ENCODE measurements around the gene ZNF283. TPM values are rescaled to one million over a fixed set of nuclear protein-coding genes. Genes with fewer than 3 reads are reported as not detected.
"Not testable (repeated sequence)": the region's sequence is repeated elsewhere in the genome, so short reads cannot be mapped to it uniquely, and the experiment has no call there.

The ZNF283 gene
- total RNA-seq, 1 donor from 2014 or later: 7.8 TPM

DNA sequence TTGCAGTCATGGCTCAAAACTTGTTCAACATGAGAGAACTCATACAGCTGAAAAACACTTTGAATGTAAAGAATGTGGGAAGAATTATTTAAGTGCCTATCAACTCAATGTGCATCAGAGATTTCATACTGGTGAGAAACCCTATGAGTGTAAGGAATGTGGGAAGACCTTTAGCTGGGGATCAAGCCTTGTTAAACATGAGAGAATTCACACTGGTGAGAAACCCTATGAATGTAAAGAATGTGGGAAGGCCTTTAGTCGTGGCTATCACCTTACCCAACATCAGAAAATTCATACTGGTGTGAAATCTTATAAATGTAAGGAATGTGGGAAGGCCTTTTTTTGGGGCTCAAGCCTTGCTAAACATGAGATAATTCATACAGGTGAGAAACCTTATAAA is 20.1 kb downstream of the ZNF283 start:
- intact Hi-C loops (cut with micrococcal nuclease): no loop called here

DNA sequence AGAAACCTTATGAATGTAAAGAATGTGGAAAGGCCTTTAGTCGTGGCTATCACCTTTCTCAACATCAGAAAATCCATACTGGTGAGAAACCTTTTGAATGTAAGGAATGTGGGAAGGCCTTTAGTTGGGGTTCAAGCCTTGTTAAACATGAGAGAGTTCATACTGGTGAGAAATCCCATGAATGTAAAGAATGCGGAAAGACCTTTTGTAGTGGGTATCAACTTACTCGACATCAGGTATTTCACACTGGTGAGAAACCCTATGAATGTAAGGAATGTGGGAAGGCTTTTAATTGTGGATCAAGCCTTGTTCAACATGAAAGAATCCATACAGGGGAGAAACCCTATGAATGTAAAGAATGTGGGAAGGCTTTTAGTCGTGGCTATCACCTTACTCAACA is 20.8 kb downstream of the ZNF283 start:
- intact Hi-C loops (cut with micrococcal nuclease): no loop called here

DNA sequence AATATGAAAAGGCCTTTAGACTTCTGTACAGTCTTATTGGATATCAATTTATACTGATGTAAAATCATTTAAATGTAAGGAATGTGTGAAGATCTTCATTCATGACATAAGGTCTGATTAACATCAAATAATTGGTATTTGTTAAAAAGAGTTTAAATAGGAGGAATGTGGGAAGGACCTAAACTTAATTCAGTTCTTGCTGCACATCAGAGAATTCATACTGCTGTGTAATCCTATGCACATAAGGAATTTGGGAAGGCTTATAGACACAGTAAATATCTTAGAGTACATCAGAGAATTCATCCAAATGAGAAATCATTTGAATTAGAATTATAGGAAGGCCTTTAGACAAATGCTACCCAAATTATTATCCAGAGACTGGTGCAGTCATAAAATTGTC is 21.7 kb downstream of the ZNF283 start:
- intact Hi-C loops (cut with micrococcal nuclease): no loop called here

DNA sequence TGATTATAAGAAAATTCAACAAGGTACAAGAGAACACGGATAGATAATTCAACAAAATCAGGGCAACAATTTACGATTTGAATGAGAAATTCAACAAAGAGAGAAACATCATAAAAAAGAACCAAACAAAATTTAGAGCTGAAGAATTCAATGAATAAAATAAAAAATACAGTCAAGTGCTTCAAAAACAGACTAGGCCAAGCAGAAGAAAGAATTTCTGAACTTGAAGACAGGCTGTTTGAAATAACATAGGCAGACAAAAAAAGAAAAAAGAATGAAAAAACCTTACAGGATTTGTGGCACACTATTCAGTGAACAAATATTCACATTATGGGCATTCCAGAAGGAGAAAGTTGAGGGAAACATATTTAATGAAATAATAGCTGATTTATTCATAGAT is 31.1 kb downstream of the ZNF283 start:
- intact Hi-C loops (cut with micrococcal nuclease): no loop called here

DNA sequence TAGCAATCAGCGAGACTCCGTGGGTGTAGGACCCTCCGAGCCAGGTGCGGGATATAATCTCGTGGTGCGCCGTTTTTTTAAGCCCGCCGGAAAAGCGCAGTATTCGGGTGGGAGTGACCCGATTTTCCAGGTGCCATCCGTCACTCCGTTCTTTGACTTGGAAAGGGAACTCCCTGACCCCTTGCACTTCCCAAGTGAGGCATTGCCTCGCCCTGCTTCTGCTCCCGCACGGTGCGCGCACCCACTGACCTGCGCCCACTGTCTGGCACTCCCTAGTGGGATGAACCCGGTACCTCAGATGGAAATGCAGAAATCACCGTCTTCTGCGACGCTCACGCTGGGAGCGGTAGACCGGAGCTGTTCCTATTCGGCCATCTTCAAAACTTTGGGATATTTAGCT is 39.8 kb downstream of the ZNF283 start:
- intact Hi-C loops (cut with micrococcal nuclease): not testable (repeated sequence)

DNA sequence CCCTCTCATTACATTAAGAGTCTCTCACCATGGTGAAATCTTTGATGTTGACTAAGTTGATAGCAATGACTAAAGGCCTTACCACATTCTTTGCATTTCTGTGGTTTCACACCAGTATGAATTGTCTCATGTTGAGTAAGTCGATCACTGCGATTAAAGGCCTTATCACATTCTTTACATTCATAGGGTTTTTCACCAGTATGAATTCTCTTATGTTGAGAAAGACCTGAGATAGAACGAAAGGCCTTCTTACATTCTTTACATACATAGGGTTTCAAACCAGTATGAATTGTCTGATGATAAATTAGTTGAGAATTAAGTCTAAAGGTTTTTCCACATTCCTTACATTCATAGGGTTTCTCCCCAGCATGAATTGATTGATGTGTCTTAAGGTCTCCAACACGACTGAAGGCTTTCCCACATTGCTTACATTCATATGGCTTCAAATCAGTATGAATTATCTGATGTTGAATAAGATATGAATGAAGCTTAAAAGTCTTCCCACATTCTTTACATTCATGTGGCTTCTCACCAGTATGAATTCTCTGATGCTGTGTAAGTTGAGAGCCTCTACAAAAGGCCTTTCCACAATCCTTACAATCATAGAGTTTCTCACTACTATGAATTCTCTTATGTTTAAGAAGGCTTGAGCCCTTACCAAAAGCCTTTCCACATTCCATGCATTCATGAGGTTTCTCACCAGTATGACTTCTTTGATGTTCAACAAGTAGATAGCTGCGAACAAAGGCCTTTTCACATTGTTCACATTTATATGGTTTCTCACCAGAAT is 45.6 kb downstream of the ZNF283 start:
- intact Hi-C loops (cut with micrococcal nuclease): no loop called here

DNA sequence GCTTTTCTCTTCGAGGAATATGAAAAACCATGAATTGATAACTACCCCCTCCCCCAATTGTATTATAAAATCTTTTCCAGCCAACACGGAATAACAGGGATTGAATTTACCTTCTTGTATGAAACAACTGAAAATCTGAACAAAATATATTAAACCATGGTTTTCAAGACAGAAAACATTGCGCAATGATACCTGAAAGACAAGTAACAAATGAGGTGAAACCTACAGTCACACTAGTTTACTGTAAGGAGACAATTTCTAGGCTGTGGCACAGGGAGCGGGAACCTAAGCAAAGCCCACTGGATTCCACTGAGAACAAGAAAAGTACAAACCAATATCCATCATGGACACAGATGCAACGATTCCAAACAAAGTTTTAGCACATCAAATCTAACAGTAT is 53.4 kb downstream of the ZNF283 start:
- intact Hi-C loops (cut with micrococcal nuclease): no loop called here

DNA sequence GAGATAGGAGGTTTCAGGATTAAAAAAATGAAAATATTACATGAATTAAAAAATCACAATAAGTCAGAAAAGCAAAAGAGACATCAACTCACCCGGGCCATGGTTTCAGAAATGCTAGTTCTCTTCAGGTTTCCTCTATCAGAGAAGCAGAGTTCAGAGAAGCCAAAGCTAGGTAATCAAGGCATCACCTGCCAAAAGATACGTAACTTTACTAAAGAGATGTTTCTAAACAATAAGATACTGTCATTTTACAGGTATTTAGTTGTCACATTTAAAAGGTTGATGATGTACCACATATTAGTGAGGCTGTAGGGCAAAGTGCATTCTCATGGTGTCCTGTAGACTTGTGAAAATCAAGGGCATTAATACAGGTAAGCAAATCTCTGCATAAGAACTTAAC is 56.7 kb downstream of the ZNF283 start, which contains the start of gene ZNF404:
ZNF404 (minus strand) TSS at position 101 of the 400 bp plus-strand sequence.
- intact Hi-C loops (cut with micrococcal nuclease): no loop called here

DNA sequence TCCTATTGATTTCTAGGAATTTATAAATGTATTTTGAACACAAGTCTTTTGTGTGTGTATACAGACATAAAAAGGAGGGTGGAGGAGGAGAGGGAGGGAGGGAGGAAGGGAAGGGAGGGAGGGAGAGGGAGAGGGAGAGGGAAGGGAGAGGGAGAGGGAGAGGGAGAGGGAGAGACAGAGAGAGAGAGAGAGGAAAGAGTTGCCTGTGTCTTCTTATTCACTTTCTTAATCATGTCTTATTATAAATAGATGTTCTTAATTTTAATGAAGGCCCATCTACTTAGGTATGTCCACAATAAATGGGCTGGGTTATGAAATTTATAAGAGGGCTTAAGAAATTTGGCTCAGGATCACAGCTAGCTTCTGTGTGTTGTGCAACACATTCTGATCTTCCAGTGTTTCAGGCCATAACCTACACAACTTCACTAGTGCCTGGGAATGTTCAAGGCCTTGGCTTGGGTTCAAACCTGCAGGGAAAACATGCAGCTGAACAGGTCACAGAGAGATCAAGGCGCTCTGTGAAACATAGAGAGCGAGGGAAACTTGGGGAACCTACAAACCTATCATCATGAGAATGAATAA is 68.7 kb downstream of the ZNF283 start:
- intact Hi-C loops (cut with micrococcal nuclease): no loop called here

Other genes with a start within 250 kb of the ZNF283 start
- 13.8 and 14.9 TPM in 2 replicates for gene IRGQ, start 231.2 kb upstream of the ZNF283 start, total RNA-seq
- gene ZNF576, start 230.7 kb upstream of the ZNF283 start, total RNA-seq: 15.6 and 17.5 TPM in 2 replicates
- gene SRRM5, start 215.2 kb upstream of the ZNF283 start, total RNA-seq: 0.59 and 0.82 TPM in 2 replicates
- gene ZNF428, start 207.7 kb upstream of the ZNF283 start, total RNA-seq: 29.0 TPM in 2 replicates
- 0.16 TPM in 2 replicates for gene CADM4, start 187.5 kb upstream of the ZNF283 start, total RNA-seq
- 11.7 and 12.5 TPM in 2 replicates for gene PLAUR, start 157.2 kb upstream of the ZNF283 start, total RNA-seq
- gene IRGC, start 111.2 kb upstream of the ZNF283 start, total RNA-seq: not detected in 2 replicates
- gene SMG9, start 72.4 kb upstream of the ZNF283 start, total RNA-seq: 71.9 and 73.9 TPM in 2 replicates
- gene KCNN4, start 46.3 kb upstream of the ZNF283 start, total RNA-seq: 36.9 and 39.9 TPM in 2 replicates
- 0.45 and 0.57 TPM in 2 replicates for gene LYPD5, start 24.9 kb upstream of the ZNF283 start, total RNA-seq
- gene ZNF404, start 56.6 kb downstream of the ZNF283 start, total RNA-seq: 1.2 and 1.5 TPM in 2 replicates
- gene ZNF45, start 108.0 kb downstream of the ZNF283 start, total RNA-seq: 13.9 and 14.4 TPM in 2 replicates
- gene ZNF221, start 123.9 kb downstream of the ZNF283 start, total RNA-seq: 0.75 and 0.77 TPM in 2 replicates
- 6.2 and 6.8 TPM in 2 replicates for gene ZNF155, start 156.9 kb downstream of the ZNF283 start, total RNA-seq
- gene ZNF230, start 175.6 kb downstream of the ZNF283 start, total RNA-seq: 3.7 and 5.5 TPM in 2 replicates
- gene ZNF222, start 198.1 kb downstream of the ZNF283 start, total RNA-seq: 2.0 and 2.7 TPM in 2 replicates
- 0.25 and 0.27 TPM in 2 replicates for gene ZNF223, start 224.7 kb downstream of the ZNF283 start, total RNA-seq
- gene ZNF284, start 244.8 kb downstream of the ZNF283 start, total RNA-seq: 1.4 and 2.0 TPM in 2 replicates

Data from T-helper 2 cell treated with Interferon-gamma antibody and Interleukin-4, amounts not matched to agents 100 ng/mL and 5 ng/mL, for 36 hours (primary cell).